Measurements from ENCODE around the gene SERTAD2. TPM values are rescaled to one million over a fixed set of nuclear protein-coding genes. Genes with fewer than 3 reads are reported as not detected.

Gene SERTAD2
- total RNA-seq, 1 donor from 2014 or later = 42.2 TPM

DNA sequence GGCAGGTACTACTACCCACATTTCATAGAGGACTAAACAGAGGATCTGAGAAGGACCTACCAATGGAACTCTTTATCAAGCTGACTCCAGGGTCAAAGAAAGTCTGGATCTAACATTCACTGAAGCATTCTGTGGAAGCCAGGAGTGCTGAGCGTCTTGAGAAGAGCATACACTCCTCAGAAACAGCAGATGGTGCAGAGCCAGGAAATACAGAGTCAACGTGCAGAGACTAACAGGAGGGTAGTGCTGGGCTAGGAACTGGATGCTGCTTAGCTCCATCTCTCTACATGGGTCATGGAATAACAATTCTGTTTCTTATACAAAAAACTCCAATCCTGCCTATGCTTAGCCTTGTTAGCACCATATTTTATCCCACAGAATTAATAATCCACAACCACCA, 5.5 kb upstream of the SERTAD2 start:
- H3K36me3 ChIP-seq (ENCODE audit: insufficient read depth, low read length) = no peaks in the 10 kb centered on the region
- FAIRE-seq (no peak), DNase-seq (ENCODE audit: low read depth) (no peak)
- TF ChIP-seq, protein P1, sequence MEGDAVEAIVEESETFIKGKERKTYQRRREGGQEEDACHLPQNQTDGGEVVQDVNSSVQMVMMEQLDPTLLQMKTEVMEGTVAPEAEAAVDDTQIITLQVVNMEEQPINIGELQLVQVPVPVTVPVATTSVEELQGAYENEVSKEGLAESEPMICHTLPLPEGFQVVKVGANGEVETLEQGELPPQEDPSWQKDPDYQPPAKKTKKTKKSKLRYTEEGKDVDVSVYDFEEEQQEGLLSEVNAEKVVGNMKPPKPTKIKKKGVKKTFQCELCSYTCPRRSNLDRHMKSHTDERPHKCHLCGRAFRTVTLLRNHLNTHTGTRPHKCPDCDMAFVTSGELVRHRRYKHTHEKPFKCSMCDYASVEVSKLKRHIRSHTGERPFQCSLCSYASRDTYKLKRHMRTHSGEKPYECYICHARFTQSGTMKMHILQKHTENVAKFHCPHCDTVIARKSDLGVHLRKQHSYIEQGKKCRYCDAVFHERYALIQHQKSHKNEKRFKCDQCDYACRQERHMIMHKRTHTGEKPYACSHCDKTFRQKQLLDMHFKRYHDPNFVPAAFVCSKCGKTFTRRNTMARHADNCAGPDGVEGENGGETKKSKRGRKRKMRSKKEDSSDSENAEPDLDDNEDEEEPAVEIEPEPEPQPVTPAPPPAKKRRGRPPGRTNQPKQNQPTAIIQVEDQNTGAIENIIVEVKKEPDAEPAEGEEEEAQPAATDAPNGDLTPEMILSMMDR (IDR thresholded peaks at IDR 0.05; ENCODE audit: insufficient read depth, low read depth, low read length) = no peak
- TF ChIP-seq EZH2 (IDR thresholded peaks at IDR 0.05; ENCODE audit: insufficient read depth, low read length) = no peak
- H3K4me1 ChIP-seq (ENCODE audit: insufficient read depth, low read length) = peaks cover 18% of the 10 kb centered on the region
- H3K4me2 ChIP-seq (ENCODE audit: low read length) = no peak overlapping the region
- no peaks in the 10 kb centered on the region for H3K27me3 ChIP-seq (ENCODE audit: insufficient read depth, low read length)
- no peaks in the 10 kb centered on the region for H4K20me1 ChIP-seq (ENCODE audit: insufficient read depth, low read length)
- H3K4me3 ChIP-seq (ENCODE audit: insufficient read depth, low read depth, low read length) = no peak overlapping the region
- H3K9ac ChIP-seq (ENCODE audit: low read length) = no peak overlapping the region
- Mint-ChIP-seq H3K9me3 (ENCODE audit: unreplicated experiment) (peaks cover 3% of the 10 kb centered on the region), H3K4me3 (ENCODE audit: unreplicated experiment) (no peak overlapping the region), H3K4me1 (ENCODE audit: low read depth, unreplicated experiment) (peaks cover 24% of the 10 kb centered on the region), H3K27ac (ENCODE audit: unreplicated experiment) (no peak overlapping the region), H3K27me3 (ENCODE audit: low read depth, unreplicated experiment) (no peaks in the 10 kb centered on the region), H3K36me3 (ENCODE audit: low read depth, unreplicated experiment) (peaks cover 3% of the 10 kb centered on the region)
- no peak overlapping the region for H3K27ac ChIP-seq (ENCODE audit: low read depth, low read length)
- H3K79me2 ChIP-seq (ENCODE audit: insufficient read depth, low read length) = no peaks in the 10 kb centered on the region
- H3K9me3 ChIP-seq (ENCODE audit: insufficient read depth, low read depth, low read length) = no peaks in the 10 kb centered on the region
- no peak overlapping the region for H2AFZ ChIP-seq (ENCODE audit: low read depth, low read length)

DNA sequence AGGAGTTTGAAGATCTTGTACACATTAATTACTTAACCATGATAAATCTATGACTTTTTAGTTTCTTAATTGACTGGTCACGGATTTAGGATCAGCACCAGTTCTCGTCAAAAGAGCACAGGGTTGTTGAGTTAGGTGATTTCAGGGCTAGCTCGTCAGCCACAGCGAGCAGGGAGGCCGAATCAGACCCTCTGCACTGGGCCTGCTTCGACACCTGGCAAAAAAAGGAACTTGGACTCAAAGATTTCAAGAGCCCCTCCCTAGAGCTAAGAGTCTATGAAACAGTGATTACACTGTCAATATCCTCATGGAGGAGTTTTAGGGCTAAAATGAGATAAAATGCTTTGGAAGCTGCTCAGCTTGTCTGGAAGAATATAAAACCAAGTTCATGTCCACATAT, 4.6 kb upstream of the SERTAD2 start:
- Histone ChIP-seq H3K9me3 (ENCODE audit: insufficient read depth, low read depth, low read length) (no peaks in the 10 kb centered on the region), H3K4me1 (ENCODE audit: insufficient read depth, low read length) (peaks cover 18% of the 10 kb centered on the region), H4K20me1 (ENCODE audit: insufficient read depth, low read length) (no peaks in the 10 kb centered on the region), H2AFZ (ENCODE audit: low read depth, low read length) (no peak overlapping the region), H3K36me3 (ENCODE audit: insufficient read depth, low read length) (no peaks in the 10 kb centered on the region), H3K4me3 (ENCODE audit: insufficient read depth, low read depth, low read length) (no peak overlapping the region), H3K79me2 (ENCODE audit: insufficient read depth, low read length) (no peaks in the 10 kb centered on the region), H3K27me3 (ENCODE audit: insufficient read depth, low read length) (no peaks in the 10 kb centered on the region), H3K4me2 (ENCODE audit: low read length) (no peak overlapping the region), H3K27ac (ENCODE audit: low read depth, low read length) (no peak overlapping the region), H3K9ac (ENCODE audit: low read length) (no peak overlapping the region)
- DNase-seq (ENCODE audit: low read depth) (no peak), FAIRE-seq (no peak)
- Mint-ChIP-seq H3K27me3 (ENCODE audit: low read depth, unreplicated experiment) (no peaks in the 10 kb centered on the region), H3K27ac (ENCODE audit: unreplicated experiment) (no peak overlapping the region), H3K36me3 (ENCODE audit: low read depth, unreplicated experiment) (peaks cover 3% of the 10 kb centered on the region), H3K4me1 (ENCODE audit: low read depth, unreplicated experiment) (peaks cover 24% of the 10 kb centered on the region), H3K4me3 (ENCODE audit: unreplicated experiment) (no peak overlapping the region), H3K9me3 (ENCODE audit: unreplicated experiment) (peaks cover 3% of the 10 kb centered on the region)
- no peak for TF ChIP-seq EZH2 (IDR thresholded peaks at IDR 0.05; ENCODE audit: insufficient read depth, low read length)
- TF ChIP-seq, protein P1 (IDR thresholded peaks at IDR 0.05; ENCODE audit: insufficient read depth, low read depth, low read length) = no peak

DNA sequence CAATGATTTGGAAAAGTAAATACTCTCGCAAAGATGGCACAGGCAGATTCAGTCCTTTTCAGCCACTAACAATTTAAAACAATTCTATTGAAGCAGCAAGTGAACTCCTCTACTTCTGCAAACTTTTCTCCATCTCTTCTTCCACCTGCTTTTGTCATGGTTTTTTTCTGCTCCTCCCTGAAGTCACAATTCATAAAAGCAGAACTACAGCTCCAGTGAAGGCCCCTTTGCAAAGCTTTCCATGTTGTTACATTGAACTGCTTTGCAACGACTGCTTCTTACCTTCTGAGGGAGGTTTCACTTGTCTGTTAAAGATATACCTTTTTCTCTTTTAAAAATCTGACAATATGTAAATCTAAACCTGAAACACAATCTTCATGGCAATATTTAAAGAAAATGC, 3.7 kb upstream of the SERTAD2 start:
- Mint-ChIP-seq H3K4me1 (ENCODE audit: low read depth, unreplicated experiment) (peaks cover 24% of the 10 kb centered on the region), H3K27me3 (ENCODE audit: low read depth, unreplicated experiment) (no peaks in the 10 kb centered on the region), H3K27ac (ENCODE audit: unreplicated experiment) (no peak overlapping the region), H3K36me3 (ENCODE audit: low read depth, unreplicated experiment) (peaks cover 3% of the 10 kb centered on the region), H3K4me3 (ENCODE audit: unreplicated experiment) (no peak overlapping the region), H3K9me3 (ENCODE audit: unreplicated experiment) (peaks cover 3% of the 10 kb centered on the region)
- no peaks in the 10 kb centered on the region for H3K27me3 ChIP-seq (ENCODE audit: insufficient read depth, low read length)
- H3K27ac ChIP-seq (ENCODE audit: low read depth, low read length) = no peak overlapping the region
- H3K79me2 ChIP-seq (ENCODE audit: insufficient read depth, low read length) = peaks cover 7% of the 10 kb centered on the region
- no peak overlapping the region for H2AFZ ChIP-seq (ENCODE audit: low read depth, low read length)
- H3K36me3 ChIP-seq (ENCODE audit: insufficient read depth, low read length) = no peaks in the 10 kb centered on the region
- FAIRE-seq = no peak
- no peaks in the 10 kb centered on the region for H3K9me3 ChIP-seq (ENCODE audit: insufficient read depth, low read depth, low read length)
- no peak for TF ChIP-seq EZH2 (IDR thresholded peaks at IDR 0.05; ENCODE audit: insufficient read depth, low read length)
- TF ChIP-seq, protein P1 (IDR thresholded peaks at IDR 0.05; ENCODE audit: insufficient read depth, low read depth, low read length) = no peak
- peaks cover 20% of the 10 kb centered on the region for H3K4me1 ChIP-seq (ENCODE audit: insufficient read depth, low read length)
- H4K20me1 ChIP-seq (ENCODE audit: insufficient read depth, low read length) = peaks cover 4% of the 10 kb centered on the region
- no peak overlapping the region for H3K9ac ChIP-seq (ENCODE audit: low read length)
- H3K4me2 ChIP-seq (ENCODE audit: low read length) = no peak overlapping the region
- no peak for DNase-seq (ENCODE audit: low read depth)
- no peak overlapping the region for H3K4me3 ChIP-seq (ENCODE audit: insufficient read depth, low read depth, low read length)

Measured in astrocyte (in vitro differentiated cells and primary cell).